CD8-positive, alpha-beta memory T cell (primary cell): Measurements from ENCODE around the gene COPG1. TPM values are rescaled to one million over a fixed set of nuclear protein-coding genes. Genes with fewer than 3 reads are reported as not detected.
"Not testable (repeated sequence)": the region's sequence is repeated elsewhere in the genome, so short reads cannot be mapped to it uniquely, and the experiment has no call there.

Source experiments
- CTCF ChIA-PET: fragments of 350-600 bp; sonication (Branson Sonifier 250); formaldehyde crosslinking; loops from one replicate; lab custom pipeline; 2021; ENCODE audit warnings: antibody characterized with exemption; lab: Charles Lee
- POLR2A ChIA-PET: fragments of 350-600 bp; sonication (Branson Sonifier 250); formaldehyde crosslinking; loops from one replicate; lab custom pipeline; 2021; ENCODE audit warnings: antibody characterized with exemption; lab: Charles Lee
- DNase-seq, 5 donors: peaks; one replicate each; pipeline versions ENCODE4 v3.0.0 to v3.0.0-alpha.2; 2020 to 2022; ENCODE audit warnings: mixed read lengths in 1 of 5
- H3K27ac ChIP-seq: one replicate; pipeline ENCODE4 v1.7.0; 2013; ENCODE audit warnings: low read depth, mild to moderate bottlenecking, low read length, moderate library complexity
- H3K27me3 ChIP-seq: 2 replicates; pipeline ENCODE4 v1.7.0; 2013; ENCODE audit warnings: low read length, mild to moderate bottlenecking; ENCODE audit not compliant: insufficient read depth, poor library complexity, severe bottlenecking
- H3K36me3 ChIP-seq: 2 replicates; pipeline ENCODE4 v1.7.0; 2013; ENCODE audit warnings: mild to moderate bottlenecking, low read length, moderate library complexity; ENCODE audit not compliant: insufficient read depth
- H3K4me1 ChIP-seq: 2 replicates; pipeline ENCODE4 v1.7.0; 2013; ENCODE audit warnings: mild to moderate bottlenecking, low read length, moderate library complexity; ENCODE audit not compliant: insufficient read depth
- H3K4me3 ChIP-seq: 2 replicates; pipeline ENCODE4 v1.7.0; 2013; ENCODE audit warnings: mild to moderate bottlenecking, low read length
- H3K9me3 ChIP-seq: 2 replicates; pipeline ENCODE4 v1.7.0; 2013; ENCODE audit warnings: mild to moderate bottlenecking, low read length
- H3K27ac Mint-ChIP-seq, 8 donors: one replicate each; pipeline ENCODE4 v1.8.0; 2020 to 2021; ENCODE audit warnings: mixed read lengths in 8 of 8, mild to moderate bottlenecking in 6 of 8, inconsistent platforms in 3 of 8, moderate library complexity in 3 of 8
- H3K27me3 Mint-ChIP-seq, 2 donors: one replicate each; pipeline ENCODE4 v1.8.0; 2020 to 2021; ENCODE audit warnings: mixed read lengths in 2 of 2, mild to moderate bottlenecking in 1 of 2, moderate library complexity in 1 of 2
- H3K36me3 Mint-ChIP-seq, 3 donors: one replicate each; pipeline ENCODE4 v1.8.0; 2020 to 2021; ENCODE audit warnings: mixed read lengths in 3 of 3, inconsistent platforms in 1 of 3, mild to moderate bottlenecking in 1 of 3
- H3K4me1 Mint-ChIP-seq, 3 donors: one replicate each; pipeline ENCODE4 v1.8.0; 2020 to 2021; ENCODE audit warnings: mixed read lengths in 3 of 3, inconsistent platforms in 1 of 3, mild to moderate bottlenecking in 1 of 3
- H3K4me3 Mint-ChIP-seq, 7 donors: one replicate each; pipeline ENCODE4 v1.8.0; 2020 to 2021; ENCODE audit warnings: mixed read lengths in 7 of 7, mild to moderate bottlenecking in 6 of 7, moderate library complexity in 4 of 7, inconsistent platforms in 2 of 7
- H3K9me3 Mint-ChIP-seq, 5 donors: one replicate each; pipeline ENCODE4 v1.8.0; 2020 to 2022; ENCODE audit warnings: mixed read lengths in 5 of 5, mild to moderate bottlenecking in 3 of 5, moderate library complexity in 2 of 5, inconsistent platforms in 1 of 5
- polyA plus RNA-seq: library from polyadenylated mRNA; unstranded; fragments of 300-500 nt; fragmentation: Illumina TruSeq; gene quantifications from one replicate; pipeline ENCODE4 v1.2.3, GENCODE V29; 2021
- total RNA-seq, 2 experiments: library from RNA; stranded (reverse); gene quantifications; one replicate each; pipeline ENCODE4 v1.2.3, GENCODE V29; 2021

COPG1 gene
- total and polyA plus RNA-seq, 3 experiments from 2014 or later = 101 to 136 (median 134) TPM

GRCh38 chr3:129260606-129261005, 11.2 kb downstream of the COPG1 start:
- Mint-ChIP-seq H3K36me3 (peaks cover 6 to 96% (median 35%) of the 10 kb centered on the region in 3 donors), H3K4me1 (peaks cover 4 to 15% (median 11%) of the 10 kb centered on the region in 3 donors), H3K4me3 (no peak overlapping the region), H3K9me3 (no peaks in the 10 kb centered on the region), H3K27me3 (no peaks in the 10 kb centered on the region), H3K27ac (peak overlapping the region in 1 of 8 donors; percentile 42)
- peaks cover 77% of the 10 kb centered on the region for H3K36me3 ChIP-seq
- H3K27me3 ChIP-seq = no peaks in the 10 kb centered on the region
- POLR2A ChIA-PET = no interaction called here
- no peak for DNase-seq
- CTCF ChIA-PET = interaction anchor here (0.9 to 1.1 kb wide), 3 partner anchors 9 to 291 kb away, joined by 3 to 4 read pairs (median 3); no protein-coding TSS in a partner anchor
- H3K27ac ChIP-seq = no peak overlapping the region
- H3K9me3 ChIP-seq = no peaks in the 10 kb centered on the region
- H3K4me3 ChIP-seq = no peak overlapping the region
- H3K4me1 ChIP-seq = no peaks in the 10 kb centered on the region

- Mint-ChIP-seq H3K9me3 (no peaks in the 10 kb centered on the region), H3K36me3 (peaks cover 6 to 95% (median 36%) of the 10 kb centered on the region in 3 donors), H3K27ac (peak overlapping the region in 1 of 8 donors; percentile 26), H3K4me1 (peaks cover 0 to 9% (median 8%) of the 10 kb centered on the region in 3 donors), H3K4me3 (no peak overlapping the region), H3K27me3 (no peaks in the 10 kb centered on the region)
- Histone ChIP-seq H3K4me3 (no peak overlapping the region), H3K27ac (no peak overlapping the region), H3K4me1 (no peaks in the 10 kb centered on the region), H3K27me3 (no peaks in the 10 kb centered on the region), H3K36me3 (peaks cover 76% of the 10 kb centered on the region), H3K9me3 (no peaks in the 10 kb centered on the region)
- ChIA-PET CTCF (interaction anchor here (0.7 to 1.2 kb wide), 3 partner anchors 9 to 291 kb away, joined by 3 to 4 read pairs (median 4); no protein-coding TSS in a partner anchor), POLR2A (no interaction called here)
- DNase-seq = no peak
Observed at GRCh38 chr3:129261894-129262293, 12.5 kb downstream of the COPG1 start.

GRCh38 chr3:129263161-129263910, 13.9 kb downstream of the COPG1 start:
- POLR2A ChIA-PET = interaction anchor here (0.6 kb wide), 1 partner anchor 109 kb away, joined by 4 read pairs; no protein-coding TSS in a partner anchor
- no peak for DNase-seq
- no peak overlapping the region for H3K27ac ChIP-seq
- Mint-ChIP-seq H3K27ac (peak overlapping the region in 4 of 8 donors; percentile 50 to 84 (median 71)), H3K27me3 (no peaks in the 10 kb centered on the region), H3K4me1 (peaks cover 0 to 8% (median 8%) of the 10 kb centered on the region in 3 donors), H3K9me3 (no peaks in the 10 kb centered on the region), H3K4me3 (no peak overlapping the region), H3K36me3 (peaks cover 6 to 95% (median 35%) of the 10 kb centered on the region in 3 donors)
- H3K27me3 ChIP-seq = no peaks in the 10 kb centered on the region
- no peak overlapping the region for H3K4me3 ChIP-seq
- CTCF ChIA-PET = no interaction called here
- H3K9me3 ChIP-seq = no peaks in the 10 kb centered on the region
- H3K36me3 ChIP-seq = peaks cover 77% of the 10 kb centered on the region
- H3K4me1 ChIP-seq = no peaks in the 10 kb centered on the region

- H3K4me1 Mint-ChIP-seq, DNase-seq, H3K27ac ChIP-seq, H3K9me3 ChIP-seq, H3K27me3 ChIP-seq, H3K27me3 Mint-ChIP-seq, H3K4me3 ChIP-seq, H3K4me3 Mint-ChIP-seq, H3K4me1 ChIP-seq, POLR2A ChIA-PET, H3K9me3 Mint-ChIP-seq: not testable (repeated sequence)
- peaks cover 84% of the 10 kb centered on the region for H3K36me3 ChIP-seq
- Mint-ChIP-seq H3K36me3 (peaks cover 6 to 96% (median 39%) of the 10 kb centered on the region in 3 donors), H3K27ac (peak overlapping the region in 1 of 8 donors; percentile 38)
- CTCF ChIA-PET = interaction anchor here (1.9 kb wide), 1 partner anchor 20 kb away, joined by 7 read pairs; no protein-coding TSS in a partner anchor
Observed at GRCh38 chr3:129264994-129265393, 15.6 kb downstream of the COPG1 start.

GRCh38 chr3:129266651-129267050, 17.2 kb downstream of the COPG1 start:
- ChIA-PET POLR2A (interaction anchor here (0.9 kb wide), 1 partner anchor 13 kb away, joined by 4 read pairs; no protein-coding TSS in a partner anchor), CTCF (interaction anchor here (1.9 kb wide), 1 partner anchor 21 kb away, joined by 7 read pairs; no protein-coding TSS in a partner anchor)
- H3K36me3 Mint-ChIP-seq = peaks cover 6 to 96% (median 41%) of the 10 kb centered on the region in 3 donors
- DNase-seq = no peak
- H3K4me3 ChIP-seq = no peak overlapping the region
- H3K27ac Mint-ChIP-seq = no peak overlapping the region
- H3K27me3 Mint-ChIP-seq = no peaks in the 10 kb centered on the region
- H3K9me3 ChIP-seq = no peaks in the 10 kb centered on the region
- no peak overlapping the region for H3K27ac ChIP-seq
- no peaks in the 10 kb centered on the region for H3K4me1 ChIP-seq
- no peaks in the 10 kb centered on the region for H3K27me3 ChIP-seq
- peaks cover 84% of the 10 kb centered on the region for H3K36me3 ChIP-seq
- H3K4me1 Mint-ChIP-seq = peaks cover 0 to 3% (median 0%) of the 10 kb centered on the region in 3 donors
- no peak overlapping the region for H3K4me3 Mint-ChIP-seq
- H3K9me3 Mint-ChIP-seq = no peaks in the 10 kb centered on the region

GRCh38 chr3:129268396-129268795, 19.0 kb downstream of the COPG1 start:
- H3K9me3 ChIP-seq = no peaks in the 10 kb centered on the region
- H3K4me1 ChIP-seq = no peaks in the 10 kb centered on the region
- POLR2A ChIA-PET = no interaction called here
- Mint-ChIP-seq H3K36me3 (peaks cover under 1 to 97% (median 34%) of the 10 kb centered on the region in 3 donors), H3K27ac (no peak overlapping the region), H3K27me3 (no peaks in the 10 kb centered on the region), H3K4me1 (peaks cover 0 to 1% (median 0%) of the 10 kb centered on the region in 3 donors), H3K4me3 (no peak overlapping the region), H3K9me3 (no peaks in the 10 kb centered on the region)
- H3K27ac ChIP-seq = no peak overlapping the region
- no peak for DNase-seq
- no peaks in the 10 kb centered on the region for H3K27me3 ChIP-seq
- H3K36me3 ChIP-seq = peaks cover 90% of the 10 kb centered on the region
- H3K4me3 ChIP-seq = no peak overlapping the region
- CTCF ChIA-PET = interaction anchor here (2.3 kb wide), 1 partner anchor 23 kb away, joined by 5 read pairs; no protein-coding TSS in a partner anchor

- H3K9me3 ChIP-seq = no peaks in the 10 kb centered on the region
- no peaks in the 10 kb centered on the region for H3K27me3 ChIP-seq
- H3K4me3 ChIP-seq = no peak overlapping the region
- POLR2A ChIA-PET = no interaction called here
- no peak for DNase-seq
- peaks cover 0 to 97% (median 31%) of the 10 kb centered on the region in 3 donors for H3K36me3 Mint-ChIP-seq
- H3K27me3 Mint-ChIP-seq = no peaks in the 10 kb centered on the region
- H3K4me1 Mint-ChIP-seq = no peaks in the 10 kb centered on the region
- H3K27ac ChIP-seq = no peak overlapping the region
- H3K36me3 ChIP-seq = peaks cover 82% of the 10 kb centered on the region
- no peaks in the 10 kb centered on the region for H3K4me1 ChIP-seq
- H3K4me3 Mint-ChIP-seq = no peak overlapping the region
- H3K27ac Mint-ChIP-seq = peak overlapping the region in 3 of 8 donors; percentile 38 to 56 (median 40)
- H3K9me3 Mint-ChIP-seq = no peaks in the 10 kb centered on the region
- CTCF ChIA-PET = no interaction called here
Observed at GRCh38 chr3:129271674-129272073, 22.3 kb downstream of the COPG1 start.

GRCh38 chr3:129276385-129276784, 27.0 kb downstream of the COPG1 start:
- peaks cover 0 to 3% of the 10 kb centered on the region in 2 donors for H3K27me3 Mint-ChIP-seq
- H3K36me3 Mint-ChIP-seq = peaks cover 0 to 75% (median 20%) of the 10 kb centered on the region in 3 donors
- Histone ChIP-seq H3K4me3 (no peak overlapping the region), H3K36me3 (peaks cover 38% of the 10 kb centered on the region), H3K27ac (no peak overlapping the region), H3K4me1 (peaks cover 6% of the 10 kb centered on the region), H3K27me3 (no peaks in the 10 kb centered on the region), H3K9me3 (no peaks in the 10 kb centered on the region)
- H3K4me1 Mint-ChIP-seq = peaks cover 17 to 30% (median 21%) of the 10 kb centered on the region in 3 donors
- ChIA-PET CTCF (interaction anchor here (1.4 kb wide), 1 partner anchor 40 kb away, joined by 3 read pairs; a partner anchor contains a TSS), POLR2A (no interaction called here)
- H3K9me3 Mint-ChIP-seq = no peaks in the 10 kb centered on the region
- peak overlapping the region in 1 of 7 donors; percentile 24 for H3K4me3 Mint-ChIP-seq
- peak overlapping the region in 7 of 8 donors; percentile 3 to 81 (median 52) for H3K27ac Mint-ChIP-seq
- DNase-seq = no peak
